ENCODE results near the gene ELFN2. TPM values are rescaled to one million over a fixed set of nuclear protein-coding genes. Genes with fewer than 3 reads are reported as not detected.

ELFN2 gene
- total and polyA plus RNA-seq, 2 of the 13 experiments (the other 11 are each of a cell fraction or from before 2014, with no cell fraction given), result 0.01 TPM; not detected in 1

DNA sequence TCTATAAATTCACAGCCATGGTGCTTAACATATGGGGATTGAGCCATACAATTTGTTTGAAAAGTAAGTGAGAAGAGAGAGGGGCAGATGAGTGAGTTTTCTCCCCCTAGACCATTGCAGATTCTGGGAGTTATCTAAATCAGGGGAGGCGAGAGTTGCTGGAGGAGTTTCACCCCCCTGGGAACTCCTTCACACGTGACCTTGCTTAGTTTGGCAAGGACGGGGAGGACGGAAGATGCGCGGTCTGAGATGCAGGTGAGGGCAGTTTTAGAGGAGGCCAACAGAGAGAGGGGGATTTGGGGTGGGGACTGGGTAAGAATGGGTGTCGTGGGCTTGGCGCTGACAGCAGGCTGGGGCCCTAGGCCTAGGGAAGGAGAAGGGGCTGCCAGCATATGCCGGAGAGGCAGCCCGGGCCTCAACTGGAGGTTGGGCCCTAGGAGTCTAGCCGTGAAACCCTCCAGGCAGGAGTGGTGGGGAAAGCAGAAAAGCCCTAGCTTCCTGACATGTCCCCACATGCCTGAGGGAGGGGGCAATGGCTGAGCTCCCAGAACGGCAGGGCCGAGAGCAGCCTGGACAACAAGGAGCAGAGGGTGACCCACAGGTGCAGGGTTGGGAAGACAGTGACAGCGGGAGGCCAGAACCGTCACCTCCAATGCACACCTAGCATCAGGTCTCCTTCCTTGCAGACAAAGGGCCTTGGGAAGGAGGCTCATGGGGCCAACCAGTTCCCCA, 63.9 kb downstream of the ELFN2 start:
- intact Hi-C loops (cut with micrococcal nuclease; ENCODE audit: unreplicated experiment) (no loop called here), in situ Hi-C loops (cut with HindIII; ENCODE audit: extremely low pct_ligation_motif_present, low pct_unique_long_range_greater_than_20kb) (no loop called here)
- POLR2A ChIA-PET, result no interaction called here
- DNase-seq (ENCODE audit: low spot score) (no peak), FAIRE-seq (no peak), ATAC-seq (no peak)
- Histone ChIP-seq H3K27ac (ENCODE audit: extremely low read length, insufficient read depth, low read length) (no peak overlapping the region), H3K4me2 (ENCODE audit: low read depth, low read length) (no peak overlapping the region), H3K4me3 (replicated peaks in 1 of 3; ENCODE audit: insufficient read depth in 1 of 3, low read depth in 2 of 3, low read length in 3 of 3) (no peak overlapping the region), H3K9me3 (ENCODE audit: low read length) (no peaks in the 10 kb centered on the region), H3K27me3 (ENCODE audit: control insufficient read depth in 1 of 2, insufficient read depth in 2 of 2, low read length in 2 of 2) (peaks cover 4 to 61% of the 10 kb centered on the region in 2 experiments; a peak in 4 of 5 replicates), H3K36me3 (replicated peaks in 1 of 2; ENCODE audit: control insufficient read depth in 1 of 2, insufficient read depth in 2 of 2, low read length in 2 of 2) (no peaks in the 10 kb centered on the region), H3K4me1 (ENCODE audit: insufficient read depth, low read length) (peaks cover 8% of the 10 kb centered on the region; the same call in 1 of the 2 replicates), H3K9ac (ENCODE audit: insufficient read depth, low read depth, low read length) (no peak overlapping the region), H4K20me1 (ENCODE audit: insufficient read depth, low read length) (no peaks in the 10 kb centered on the region), H3K79me2 (ENCODE audit: insufficient read depth, low read length) (no peaks in the 10 kb centered on the region), H2AFZ (ENCODE audit: low read length) (no peak overlapping the region)
- TF ChIP-seq, protein P1, sequence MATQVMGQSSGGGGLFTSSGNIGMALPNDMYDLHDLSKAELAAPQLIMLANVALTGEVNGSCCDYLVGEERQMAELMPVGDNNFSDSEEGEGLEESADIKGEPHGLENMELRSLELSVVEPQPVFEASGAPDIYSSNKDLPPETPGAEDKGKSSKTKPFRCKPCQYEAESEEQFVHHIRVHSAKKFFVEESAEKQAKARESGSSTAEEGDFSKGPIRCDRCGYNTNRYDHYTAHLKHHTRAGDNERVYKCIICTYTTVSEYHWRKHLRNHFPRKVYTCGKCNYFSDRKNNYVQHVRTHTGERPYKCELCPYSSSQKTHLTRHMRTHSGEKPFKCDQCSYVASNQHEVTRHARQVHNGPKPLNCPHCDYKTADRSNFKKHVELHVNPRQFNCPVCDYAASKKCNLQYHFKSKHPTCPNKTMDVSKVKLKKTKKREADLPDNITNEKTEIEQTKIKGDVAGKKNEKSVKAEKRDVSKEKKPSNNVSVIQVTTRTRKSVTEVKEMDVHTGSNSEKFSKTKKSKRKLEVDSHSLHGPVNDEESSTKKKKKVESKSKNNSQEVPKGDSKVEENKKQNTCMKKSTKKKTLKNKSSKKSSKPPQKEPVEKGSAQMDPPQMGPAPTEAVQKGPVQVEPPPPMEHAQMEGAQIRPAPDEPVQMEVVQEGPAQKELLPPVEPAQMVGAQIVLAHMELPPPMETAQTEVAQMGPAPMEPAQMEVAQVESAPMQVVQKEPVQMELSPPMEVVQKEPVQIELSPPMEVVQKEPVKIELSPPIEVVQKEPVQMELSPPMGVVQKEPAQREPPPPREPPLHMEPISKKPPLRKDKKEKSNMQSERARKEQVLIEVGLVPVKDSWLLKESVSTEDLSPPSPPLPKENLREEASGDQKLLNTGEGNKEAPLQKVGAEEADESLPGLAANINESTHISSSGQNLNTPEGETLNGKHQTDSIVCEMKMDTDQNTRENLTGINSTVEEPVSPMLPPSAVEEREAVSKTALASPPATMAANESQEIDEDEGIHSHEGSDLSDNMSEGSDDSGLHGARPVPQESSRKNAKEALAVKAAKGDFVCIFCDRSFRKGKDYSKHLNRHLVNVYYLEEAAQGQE (IDR thresholded peaks at IDR 0.05; ENCODE audit: borderline replicate concordance in 1 of 2, low read depth in 1 of 2, low read length in 2 of 2), result no peak
- TF ChIP-seq ZNF33A (CRISPR knock-in tag; IDR thresholded peaks at IDR 0.05; ENCODE audit: borderline replicate concordance) (no peak), YEATS4 (CRISPR knock-in tag; IDR thresholded peaks at IDR 0.05; ENCODE audit: borderline replicate concordance) (no peak), CBX1 (IDR thresholded peaks at IDR 0.05; ENCODE audit: low read depth) (no peak), JUNB (CRISPR knock-in tag; IDR thresholded peaks at IDR 0.05; ENCODE audit: borderline replicate concordance) (no peak), CBX5 (CRISPR knock-in tag; IDR thresholded peaks at IDR 0.05; ENCODE audit: borderline replicate concordance) (no peak), HHEX (CRISPR knock-in tag; IDR thresholded peaks at IDR 0.05) (no peak)
- no TSS peak for BruUV-seq (replicated peaks)
- WGBS (ENCODE audit: low lambda C conversion rate), result 58% methylated on average over 15 of the region's 15 CpGs
- CTCF ChIA-PET (ENCODE audit: low intra/inter-chr PET ratio, low total read pairs), result no interaction called here

All from HepG2 (cell line).